Measurements from ENCODE around the gene CDCA7L. TPM values are rescaled to one million over a fixed set of nuclear protein-coding genes. Genes with fewer than 3 reads are reported as not detected.

Gene CDCA7L
- polyA plus RNA-seq, 1 donor (not counting 4 experiments of a cell fraction or from before 2014, with no cell fraction given) = 31.8 TPM

GRCh38 chr7:21918216-21918615 lies 27.5 kb downstream of the CDCA7L start:
- Histone ChIP-seq H3K4me2 (ENCODE audit: control insufficient read depth, extremely low read depth, insufficient read depth, low read depth, low read length) (no peak overlapping the region), H3K27me3 (ENCODE audit: control insufficient read depth, extremely low read depth, insufficient read depth, low read length) (no peaks in the 10 kb centered on the region), H4K20me1 (ENCODE audit: control insufficient read depth, extremely low read depth, insufficient read depth, low read length) (no peaks in the 10 kb centered on the region), H2AFZ (ENCODE audit: control insufficient read depth, low read length) (no peak overlapping the region), H3K9me1 (ENCODE audit: control insufficient read depth, extremely low read depth, insufficient read depth, low read length) (no peaks in the 10 kb centered on the region), H3K4me3 (ENCODE audit: control insufficient read depth in 2 of 3, extremely low read depth in 1 of 3, insufficient read depth in 2 of 3, low read depth in 1 of 3, low read length in 3 of 3) (no peak overlapping the region), H3K4me1 (ENCODE audit: control insufficient read depth, extremely low read depth, insufficient read depth, low read length) (peaks cover 13% of the 10 kb centered on the region), H3K9me3 (ENCODE audit: control insufficient read depth, low read depth, low read length) (no peaks in the 10 kb centered on the region), H3K27ac (ENCODE audit: control insufficient read depth, insufficient read depth, low read length) (no peak overlapping the region), H3K36me3 (ENCODE audit: control insufficient read depth in 2 of 2, extremely low read depth in 1 of 2, insufficient read depth in 2 of 2, low read length in 2 of 2) (peaks cover 1 to 10% of the 10 kb centered on the region in 2 experiments), H3K79me2 (ENCODE audit: control insufficient read depth, insufficient read depth, low read length) (peaks cover 3% of the 10 kb centered on the region), H3K9ac (ENCODE audit: control insufficient read depth, extremely low read depth, insufficient read depth, low read length) (no peak overlapping the region)
- dilution Hi-C loops (cut with MboI; ENCODE audit: extremely low pct_ligation_motif_present, low sequenced_read_pairs) = no loop called here
- TF ChIP-seq CTCF (optimal IDR thresholded peaks at IDR 0.05 in 1 of 3, IDR thresholded peaks at IDR 0.05 in 1 of 3, conservative IDR thresholded peaks at IDR 0.05 in 1 of 3; ENCODE audit: extremely low read depth in 1 of 3, insufficient read depth in 2 of 3, low read length in 3 of 3) = no peak
- TF ChIP-seq EZH2 (IDR thresholded peaks at IDR 0.05; ENCODE audit: low read length) = no peak
- FAIRE-seq (no peak), DNase-seq (ENCODE audit: low read depth, low spot score) (no peak)

- dilution Hi-C loops (cut with MboI; ENCODE audit: extremely low pct_ligation_motif_present, low sequenced_read_pairs) = no loop called here
- Histone ChIP-seq H3K27ac (ENCODE audit: control insufficient read depth, insufficient read depth, low read length) (no peak overlapping the region), H2AFZ (ENCODE audit: control insufficient read depth, low read length) (no peak overlapping the region), H3K27me3 (ENCODE audit: control insufficient read depth, extremely low read depth, insufficient read depth, low read length) (no peaks in the 10 kb centered on the region), H3K79me2 (ENCODE audit: control insufficient read depth, insufficient read depth, low read length) (no peaks in the 10 kb centered on the region), H3K4me1 (ENCODE audit: control insufficient read depth, extremely low read depth, insufficient read depth, low read length) (peaks cover 13% of the 10 kb centered on the region), H4K20me1 (ENCODE audit: control insufficient read depth, extremely low read depth, insufficient read depth, low read length) (no peaks in the 10 kb centered on the region), H3K4me3 (ENCODE audit: control insufficient read depth in 2 of 3, extremely low read depth in 1 of 3, insufficient read depth in 2 of 3, low read depth in 1 of 3, low read length in 3 of 3) (no peak overlapping the region), H3K9me1 (ENCODE audit: control insufficient read depth, extremely low read depth, insufficient read depth, low read length) (no peaks in the 10 kb centered on the region), H3K9me3 (ENCODE audit: control insufficient read depth, low read depth, low read length) (no peaks in the 10 kb centered on the region), H3K36me3 (ENCODE audit: control insufficient read depth in 2 of 2, extremely low read depth in 1 of 2, insufficient read depth in 2 of 2, low read length in 2 of 2) (peaks cover 3 to 12% of the 10 kb centered on the region in 2 experiments), H3K4me2 (ENCODE audit: control insufficient read depth, extremely low read depth, insufficient read depth, low read depth, low read length) (no peak overlapping the region), H3K9ac (ENCODE audit: control insufficient read depth, extremely low read depth, insufficient read depth, low read length) (no peak overlapping the region)
- DNase-seq (ENCODE audit: low read depth, low spot score) (no peak), FAIRE-seq (no peak)
- TF ChIP-seq CTCF (optimal IDR thresholded peaks at IDR 0.05 in 1 of 3, IDR thresholded peaks at IDR 0.05 in 1 of 3, conservative IDR thresholded peaks at IDR 0.05 in 1 of 3; ENCODE audit: extremely low read depth in 1 of 3, insufficient read depth in 2 of 3, low read length in 3 of 3) (no peak), EZH2 (IDR thresholded peaks at IDR 0.05; ENCODE audit: low read length) (no peak)
Measured at GRCh38 chr7:21916629-21917028, 29.1 kb downstream of the CDCA7L start.

All from keratinocyte (primary cell).